C4-2B (cell line): ENCODE measurements around the gene IQCK.

Source experiments
- ZFX ChIP-seq: fragments of 450-650 bp; IDR thresholded peaks from 2 replicates; pipeline ENCODE4 v1.6.1; 2017
- TF ChIP-seq, protein P1 (sequence below): fragments of 450-650 bp; conservative IDR thresholded peaks from 2 replicates; pipeline ENCODE4 v1.5.1; 2017; ENCODE audit warnings: mild to moderate bottlenecking

DNA sequence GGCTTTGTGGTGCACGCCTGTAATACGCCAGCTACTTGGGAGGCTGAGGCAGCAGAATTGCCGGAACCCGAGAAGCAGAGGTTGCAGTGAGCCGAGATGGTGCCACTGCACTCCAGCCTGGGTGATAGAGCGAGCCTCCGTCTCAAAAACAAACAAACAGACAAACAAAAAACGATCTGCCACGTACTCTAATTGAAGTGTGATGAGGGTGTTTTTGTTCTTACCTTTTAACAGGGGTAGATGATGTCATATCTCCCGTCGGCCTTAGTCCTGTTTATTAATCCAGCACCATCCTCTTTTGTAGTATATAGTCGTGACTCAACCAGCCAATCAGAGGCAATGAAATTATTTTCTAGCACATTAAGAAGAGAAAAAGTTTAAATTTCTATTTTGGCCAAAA, 58.5 kb downstream of the IQCK start:
- TF ChIP-seq, protein P1, sequence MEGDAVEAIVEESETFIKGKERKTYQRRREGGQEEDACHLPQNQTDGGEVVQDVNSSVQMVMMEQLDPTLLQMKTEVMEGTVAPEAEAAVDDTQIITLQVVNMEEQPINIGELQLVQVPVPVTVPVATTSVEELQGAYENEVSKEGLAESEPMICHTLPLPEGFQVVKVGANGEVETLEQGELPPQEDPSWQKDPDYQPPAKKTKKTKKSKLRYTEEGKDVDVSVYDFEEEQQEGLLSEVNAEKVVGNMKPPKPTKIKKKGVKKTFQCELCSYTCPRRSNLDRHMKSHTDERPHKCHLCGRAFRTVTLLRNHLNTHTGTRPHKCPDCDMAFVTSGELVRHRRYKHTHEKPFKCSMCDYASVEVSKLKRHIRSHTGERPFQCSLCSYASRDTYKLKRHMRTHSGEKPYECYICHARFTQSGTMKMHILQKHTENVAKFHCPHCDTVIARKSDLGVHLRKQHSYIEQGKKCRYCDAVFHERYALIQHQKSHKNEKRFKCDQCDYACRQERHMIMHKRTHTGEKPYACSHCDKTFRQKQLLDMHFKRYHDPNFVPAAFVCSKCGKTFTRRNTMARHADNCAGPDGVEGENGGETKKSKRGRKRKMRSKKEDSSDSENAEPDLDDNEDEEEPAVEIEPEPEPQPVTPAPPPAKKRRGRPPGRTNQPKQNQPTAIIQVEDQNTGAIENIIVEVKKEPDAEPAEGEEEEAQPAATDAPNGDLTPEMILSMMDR: no peak
- no peak for TF ChIP-seq ZFX
